Trophoblast cell (in vitro differentiated cells and primary cell): ENCODE measurements around the gene MRFAP1.

Experiments used
- DNase-seq, 2 donors: peaks; one replicate each; pipeline ENCODE4 v3.0.0-alpha.2; 2016
- H2AFZ ChIP-seq: 2 replicates; pipeline ENCODE4 v1.6.1; 2013; ENCODE audit warnings: low read length, moderate library complexity, mild to moderate bottlenecking; ENCODE audit not compliant: insufficient read depth, poor library complexity
- H2AK5ac ChIP-seq: 2 replicates; pipeline ENCODE4 v1.6.1; 2013; ENCODE audit warnings: mild to moderate bottlenecking, low read length
- H2BK120ac ChIP-seq: 2 replicates; pipeline ENCODE4 v1.6.1; 2013; ENCODE audit warnings: low read length, mild to moderate bottlenecking, moderate library complexity; ENCODE audit not compliant: insufficient read depth, poor library complexity
- H2BK12ac ChIP-seq: 2 replicates; pipeline ENCODE4 v1.6.1; 2013; ENCODE audit warnings: mild to moderate bottlenecking, low read length, moderate library complexity
- H2BK5ac ChIP-seq: 2 replicates; pipeline ENCODE4 v1.6.1; 2013; ENCODE audit warnings: low read length, low read depth, moderate library complexity, mild to moderate bottlenecking; ENCODE audit not compliant: poor library complexity
- H3K14ac ChIP-seq: 2 replicates; pipeline ENCODE4 v1.6.1; 2013; ENCODE audit warnings: mild to moderate bottlenecking, low read length
- H3K18ac ChIP-seq: 2 replicates; pipeline ENCODE4 v1.6.1; 2013; ENCODE audit warnings: mild to moderate bottlenecking, low read length
- H3K23ac ChIP-seq: 2 replicates; pipeline ENCODE4 v1.6.1; 2013; ENCODE audit warnings: low read length
- H3K27ac ChIP-seq: 2 replicates; pipeline ENCODE4 v1.5.1; 2013; ENCODE audit warnings: low read depth, mild to moderate bottlenecking, inconsistent platforms, low read length, moderate library complexity
- H3K27me3 ChIP-seq: 2 replicates; pipeline ENCODE4 v1.6.1; 2013; ENCODE audit warnings: inconsistent platforms, mild to moderate bottlenecking, low read length, moderate library complexity; ENCODE audit not compliant: insufficient read depth
- H3K36me3 ChIP-seq, 2 experiments: 1 replicate in 1 of 2; 2 replicates in 1 of 2; pipeline ENCODE4 v1.6.1; 2013; ENCODE audit warnings: low read length in 2 of 2, mild to moderate bottlenecking in 2 of 2, moderate library complexity in 1 of 2; ENCODE audit not compliant: insufficient read depth in 2 of 2, control insufficient read depth in 1 of 2
- H3K4ac ChIP-seq: 2 replicates; pipeline ENCODE4 v1.6.1; 2013; ENCODE audit warnings: low read depth, mild to moderate bottlenecking, low read length, moderate library complexity
- H3K4me1 ChIP-seq, 2 experiments: 1 replicate in 1 of 2; 2 replicates in 1 of 2; pipeline ENCODE4 v1.6.1; 2013; ENCODE audit warnings: low read length in 2 of 2, mild to moderate bottlenecking in 2 of 2, moderate library complexity in 1 of 2; ENCODE audit not compliant: insufficient read depth in 2 of 2, control insufficient read depth in 1 of 2
- H3K4me2 ChIP-seq: 2 replicates; pipeline ENCODE4 v1.6.1; 2013; ENCODE audit warnings: inconsistent platforms, mild to moderate bottlenecking, low read length, moderate library complexity
- H3K4me3 ChIP-seq: 2 replicates; pipeline ENCODE4 v1.5.1; 2013; ENCODE audit warnings: mild to moderate bottlenecking, low read depth, low read length, inconsistent platforms
- H3K79me1 ChIP-seq: one replicate; pipeline ENCODE4 v1.6.1; 2013; ENCODE audit warnings: low read length
- H3K79me2 ChIP-seq: 2 replicates; pipeline ENCODE4 v1.6.1; 2013; ENCODE audit warnings: low read length, mild to moderate bottlenecking; ENCODE audit not compliant: control insufficient read depth, insufficient read depth, poor library complexity
- H3K9ac ChIP-seq: 2 replicates; pipeline ENCODE4 v1.6.1; 2013; ENCODE audit warnings: mild to moderate bottlenecking, low read length
- H3K9me3 ChIP-seq: 2 replicates; pipeline ENCODE4 v1.6.1; 2013; ENCODE audit warnings: low read depth, mild to moderate bottlenecking, control low read depth, inconsistent platforms, low read length; ENCODE audit not compliant: insufficient read depth
- H4K12ac ChIP-seq: 2 replicates; pipeline ENCODE4 v1.6.1; 2013; ENCODE audit warnings: low read depth, mild to moderate bottlenecking, low read length, moderate library complexity
- H4K8ac ChIP-seq: 2 replicates; pipeline ENCODE4 v1.6.1; 2013; ENCODE audit warnings: low read depth, mild to moderate bottlenecking, low read length, moderate library complexity
- H4K91ac ChIP-seq: one replicate; pipeline ENCODE4 v1.6.1; 2013; ENCODE audit warnings: low read depth, mild to moderate bottlenecking, low read length, moderate library complexity
- WGBS: extraction: QIAGEN DNeasy Blood & Tissue Kit; methylation state at CpG from one replicate; pipeline ENCODE4 v1.1.7; 2013; ENCODE audit warnings: missing lambda C conversion rate; ENCODE audit not compliant: insufficient read length, insufficient coverage; ENCODE audit errors: extremely low coverage; 5-methylcytosine and 5-hydroxymethylcytosine counted together

MRFAP1 gene

GRCh38 chr4:6658597-6659075, 18.2 kb downstream of the MRFAP1 start:
- H3K4me3 ChIP-seq: peak overlapping the region; percentile 1
- no CpG with 5 or more reads among the region's 52 CpGs for WGBS

GRCh38 chr4:6659897-6660296, 19.4 kb downstream of the MRFAP1 start:
- no peak for DNase-seq
- no peak overlapping the region for H3K9ac ChIP-seq
- no peak overlapping the region for H2BK120ac ChIP-seq
- no peak overlapping the region for H3K27ac ChIP-seq
- no CpG with 5 or more reads among the region's 2 CpGs for WGBS
- no peaks in the 10 kb centered on the region for H3K79me1 ChIP-seq
- H2AK5ac ChIP-seq: no peak overlapping the region
- H3K4me1 ChIP-seq: no peaks in the 10 kb centered on the region
- no peaks in the 10 kb centered on the region for H3K79me2 ChIP-seq
- H4K91ac ChIP-seq: no peak overlapping the region
- no peak overlapping the region for H2BK12ac ChIP-seq
- H3K14ac ChIP-seq: no peak overlapping the region
- H3K23ac ChIP-seq: no peak overlapping the region
- H3K4ac ChIP-seq: no peak overlapping the region
- no peaks in the 10 kb centered on the region for H3K36me3 ChIP-seq
- no peak overlapping the region for H2BK5ac ChIP-seq
- H3K18ac ChIP-seq: no peak overlapping the region
- H2AFZ ChIP-seq: no peak overlapping the region
- H4K12ac ChIP-seq: no peak overlapping the region
- no peak overlapping the region for H3K4me2 ChIP-seq
- no peak overlapping the region for H4K8ac ChIP-seq
- H3K27me3 ChIP-seq: peaks cover 11% of the 10 kb centered on the region
- H3K9me3 ChIP-seq: peaks cover 2% of the 10 kb centered on the region
- no peak overlapping the region for H3K4me3 ChIP-seq

More at GRCh38 chr4:6658597-6659075, 18.2 kb downstream of the MRFAP1 start:
- H4K91ac ChIP-seq: no peak overlapping the region
- H3K79me2 ChIP-seq: no peaks in the 10 kb centered on the region
- H3K27me3 ChIP-seq: peaks cover 11% of the 10 kb centered on the region
- peak overlapping the region; percentile 50 for H3K4me2 ChIP-seq
- H3K27ac ChIP-seq: no peak overlapping the region
- no peaks in the 10 kb centered on the region for H3K36me3 ChIP-seq
- H3K23ac ChIP-seq: no peak overlapping the region
- H3K18ac ChIP-seq: no peak overlapping the region
- no peak overlapping the region for H2BK12ac ChIP-seq
- no peak overlapping the region for H3K4ac ChIP-seq
- no peak overlapping the region for H2BK120ac ChIP-seq
- no peak overlapping the region for H4K8ac ChIP-seq
- no peak overlapping the region for H3K14ac ChIP-seq
- no peaks in the 10 kb centered on the region for H3K9me3 ChIP-seq
- no peaks in the 10 kb centered on the region for H3K79me1 ChIP-seq
- no peak overlapping the region for H2BK5ac ChIP-seq
- H3K4me1 ChIP-seq: no peaks in the 10 kb centered on the region
- no peak overlapping the region for H4K12ac ChIP-seq
- no peak overlapping the region for H3K9ac ChIP-seq
- H2AFZ ChIP-seq: no peak overlapping the region
- DNase-seq: no peak
- no peak overlapping the region for H2AK5ac ChIP-seq

GRCh38 chr4:6660430-6660829, 19.9 kb downstream of the MRFAP1 start:
- H3K36me3 ChIP-seq: no peaks in the 10 kb centered on the region
- DNase-seq: no peak
- no peak overlapping the region for H2BK120ac ChIP-seq
- H2BK12ac ChIP-seq: no peak overlapping the region
- H2BK5ac ChIP-seq: no peak overlapping the region
- no peak overlapping the region for H2AK5ac ChIP-seq
- no peak overlapping the region for H3K27ac ChIP-seq
- no peak overlapping the region for H4K91ac ChIP-seq
- H2AFZ ChIP-seq: no peak overlapping the region
- H4K8ac ChIP-seq: no peak overlapping the region
- no peak overlapping the region for H3K4me3 ChIP-seq
- H3K4me2 ChIP-seq: no peak overlapping the region
- no peak overlapping the region for H3K4ac ChIP-seq
- H3K79me1 ChIP-seq: no peaks in the 10 kb centered on the region
- no peak overlapping the region for H3K18ac ChIP-seq
- no peak overlapping the region for H4K12ac ChIP-seq
- peaks cover 11% of the 10 kb centered on the region for H3K27me3 ChIP-seq
- no peak overlapping the region for H3K23ac ChIP-seq
- no CpG with 5 or more reads among the region's 3 CpGs for WGBS
- no peaks in the 10 kb centered on the region for H3K4me1 ChIP-seq
- no peaks in the 10 kb centered on the region for H3K79me2 ChIP-seq
- peaks cover 8% of the 10 kb centered on the region for H3K9me3 ChIP-seq
- no peak overlapping the region for H3K9ac ChIP-seq
- H3K14ac ChIP-seq: no peak overlapping the region

GRCh38 chr4:6662591-6662990, 22.1 kb downstream of the MRFAP1 start:
- Histone ChIP-seq H4K91ac (no peak overlapping the region), H3K9ac (no peak overlapping the region), H2AK5ac (no peak overlapping the region), H3K9me3 (peaks cover 8% of the 10 kb centered on the region), H2AFZ (no peak overlapping the region), H3K4ac (no peak overlapping the region), H3K23ac (no peak overlapping the region), H2BK5ac (no peak overlapping the region), H3K36me3 (no peaks in the 10 kb centered on the region), H3K27me3 (peaks cover 11% of the 10 kb centered on the region), H4K12ac (no peak overlapping the region), H3K4me1 (no peaks in the 10 kb centered on the region), H2BK12ac (no peak overlapping the region), H3K79me1 (no peaks in the 10 kb centered on the region), H4K8ac (no peak overlapping the region), H3K14ac (no peak overlapping the region), H3K18ac (no peak overlapping the region), H3K4me3 (no peak overlapping the region), H3K4me2 (no peak overlapping the region), H3K27ac (no peak overlapping the region), H2BK120ac (no peak overlapping the region), H3K79me2 (no peaks in the 10 kb centered on the region)
- WGBS: no CpG with 5 or more reads among the region's 3 CpGs
- DNase-seq: no peak
